Measurements from ENCODE around the gene GALNT9.

GALNT9 gene

GRCh38 chr12:132279930-132280329 lies 49.5 kb downstream of the GALNT9 start:
- Histone ChIP-seq H2AFZ (ENCODE audit: low read length) (no peak overlapping the region), H2BK120ac (ENCODE audit: low read depth, low read length) (no peak overlapping the region), H3K79me1 (ENCODE audit: low read depth, low read length) (peaks cover 2% of the 10 kb centered on the region), H3K9ac (ENCODE audit: low read depth, low read length, poor library complexity) (no peak overlapping the region), H4K91ac (ENCODE audit: low read depth, low read length, poor library complexity) (no peak overlapping the region), H3K27me3 (ENCODE audit: control insufficient read depth in 3 of 3, insufficient read depth in 3 of 3, low read depth in 1 of 3, low read length in 3 of 3) (peaks cover 0 to 64% (median 4%) of the 10 kb centered on the region in 3 experiments), H3K4me1 (ENCODE audit: control insufficient read depth in 2 of 2, insufficient read depth in 1 of 2, low read depth in 1 of 2, low read length in 2 of 2) (peaks cover 2 to 17% of the 10 kb centered on the region in 2 donors), H3K23ac (ENCODE audit: low read depth, low read length, poor library complexity) (no peak overlapping the region), H3K14ac (ENCODE audit: low read length) (no peak overlapping the region), H4K8ac (ENCODE audit: low read depth, low read length) (no peak overlapping the region), H3K27ac (replicated peaks; ENCODE audit: low read length) (no peak overlapping the region), H2AK5ac (ENCODE audit: low read depth, low read length) (no peak overlapping the region), H2BK5ac (ENCODE audit: low read length) (no peak overlapping the region), H3K36me3 (replicated peaks in 1 of 2; ENCODE audit: control insufficient read depth in 2 of 2, insufficient read depth in 2 of 2, low read length in 2 of 2) (no peaks in the 10 kb centered on the region), H3K18ac (ENCODE audit: low read length) (no peak overlapping the region), H3K9me3 (replicated peaks in 1 of 2; ENCODE audit: control insufficient read depth in 2 of 2, insufficient read depth in 1 of 2, low read depth in 1 of 2, low read length in 2 of 2) (no peaks in the 10 kb centered on the region), H2BK12ac (ENCODE audit: low read length) (no peak overlapping the region), H3K4me2 (ENCODE audit: insufficient read depth, low read length, poor library complexity, severe bottlenecking) (no peak overlapping the region), H3K4ac (ENCODE audit: low read length) (no peak overlapping the region), H3K4me3 (ENCODE audit: low read length in 2 of 2) (no peak overlapping the region), H2BK15ac (ENCODE audit: low read length) (no peak overlapping the region)
- no CpG with 5 or more reads among the region's 2 CpGs for WGBS, 2 donors (ENCODE audit: extremely low coverage in 2 of 2, insufficient read length in 2 of 2, insufficient replicate concordance in 1 of 2)
- no peak for DNase-seq (ENCODE audit: low spot score)

- H3K23ac ChIP-seq (ENCODE audit: low read depth, low read length, poor library complexity), result no peak overlapping the region
- peak overlapping the region; percentile 41 for H2BK120ac ChIP-seq (ENCODE audit: low read depth, low read length)
- no peaks in the 10 kb centered on the region for H3K9me3 ChIP-seq (replicated peaks in 1 of 2; ENCODE audit: control insufficient read depth in 2 of 2, insufficient read depth in 1 of 2, low read depth in 1 of 2, low read length in 2 of 2)
- no peak for DNase-seq (ENCODE audit: low spot score)
- H2BK5ac ChIP-seq (ENCODE audit: low read length), result no peak overlapping the region
- no peak overlapping the region for H2BK15ac ChIP-seq (ENCODE audit: low read length)
- H2AK5ac ChIP-seq (ENCODE audit: low read depth, low read length), result no peak overlapping the region
- WGBS, 2 donors (ENCODE audit: extremely low coverage in 2 of 2, insufficient read length in 2 of 2, insufficient replicate concordance in 1 of 2), result no CpG with 5 or more reads among the region's 18 CpGs
- H4K8ac ChIP-seq (ENCODE audit: low read depth, low read length), result no peak overlapping the region
- no peak overlapping the region for H3K4ac ChIP-seq (ENCODE audit: low read length)
- H3K79me1 ChIP-seq (ENCODE audit: low read depth, low read length), result peaks cover 2% of the 10 kb centered on the region
- no peak overlapping the region for H3K18ac ChIP-seq (ENCODE audit: low read length)
- no peak overlapping the region for H2AFZ ChIP-seq (ENCODE audit: low read length)
- no peak overlapping the region for H3K14ac ChIP-seq (ENCODE audit: low read length)
- no peak overlapping the region for H4K91ac ChIP-seq (ENCODE audit: low read depth, low read length, poor library complexity)
- no peak overlapping the region for H3K4me3 ChIP-seq (ENCODE audit: low read length in 2 of 2)
- no peak overlapping the region for H3K9ac ChIP-seq (ENCODE audit: low read depth, low read length, poor library complexity)
- no peak overlapping the region for H3K4me2 ChIP-seq (ENCODE audit: insufficient read depth, low read length, poor library complexity, severe bottlenecking)
- H3K4me1 ChIP-seq (ENCODE audit: control insufficient read depth in 2 of 2, insufficient read depth in 1 of 2, low read depth in 1 of 2, low read length in 2 of 2), result peaks cover 2 to 18% of the 10 kb centered on the region in 2 donors
- no peak overlapping the region for H3K27ac ChIP-seq (replicated peaks; ENCODE audit: low read length)
- no peaks in the 10 kb centered on the region for H3K36me3 ChIP-seq (replicated peaks in 1 of 2; ENCODE audit: control insufficient read depth in 2 of 2, insufficient read depth in 2 of 2, low read length in 2 of 2)
- peaks cover 0 to 64% (median 4%) of the 10 kb centered on the region in 3 experiments for H3K27me3 ChIP-seq (ENCODE audit: control insufficient read depth in 3 of 3, insufficient read depth in 3 of 3, low read depth in 1 of 3, low read length in 3 of 3)
- H2BK12ac ChIP-seq (ENCODE audit: low read length), result no peak overlapping the region
Measured at GRCh38 chr12:132279184-132279889, 50.1 kb downstream of the GALNT9 start.

GRCh38 chr12:132278401-132279183 lies 50.8 kb downstream of the GALNT9 start:
- Histone ChIP-seq H3K14ac (ENCODE audit: low read length) (peak overlapping the region; percentile 43), H3K27ac (replicated peaks; ENCODE audit: low read length) (no peak overlapping the region), H2BK120ac (ENCODE audit: low read depth, low read length) (peak overlapping the region; percentile 41), H3K4ac (ENCODE audit: low read length) (no peak overlapping the region), H2AK5ac (ENCODE audit: low read depth, low read length) (peak overlapping the region; percentile 27), H3K9ac (ENCODE audit: low read depth, low read length, poor library complexity) (peak overlapping the region; percentile 66), H3K4me2 (ENCODE audit: insufficient read depth, low read length, poor library complexity, severe bottlenecking) (no peak overlapping the region), H3K4me3 (ENCODE audit: low read length in 2 of 2) (no peak overlapping the region), H3K27me3 (ENCODE audit: control insufficient read depth in 3 of 3, insufficient read depth in 3 of 3, low read depth in 1 of 3, low read length in 3 of 3) (peaks cover 0 to 63% (median 0%) of the 10 kb centered on the region in 3 experiments), H3K23ac (ENCODE audit: low read depth, low read length, poor library complexity) (peak overlapping the region; percentile 90), H3K36me3 (replicated peaks in 1 of 2; ENCODE audit: control insufficient read depth in 2 of 2, insufficient read depth in 2 of 2, low read length in 2 of 2) (no peaks in the 10 kb centered on the region), H3K9me3 (replicated peaks in 1 of 2; ENCODE audit: control insufficient read depth in 2 of 2, insufficient read depth in 1 of 2, low read depth in 1 of 2, low read length in 2 of 2) (no peaks in the 10 kb centered on the region), H2BK5ac (ENCODE audit: low read length) (no peak overlapping the region), H3K4me1 (ENCODE audit: control insufficient read depth in 2 of 2, insufficient read depth in 1 of 2, low read depth in 1 of 2, low read length in 2 of 2) (peaks cover 2 to 18% of the 10 kb centered on the region in 2 donors), H2BK12ac (ENCODE audit: low read length) (peak overlapping the region; percentile 91), H3K79me1 (ENCODE audit: low read depth, low read length) (peaks cover 4% of the 10 kb centered on the region), H2BK15ac (ENCODE audit: low read length) (peak overlapping the region; percentile 77), H4K8ac (ENCODE audit: low read depth, low read length) (no peak overlapping the region), H3K18ac (ENCODE audit: low read length) (peak overlapping the region; percentile 86), H2AFZ (ENCODE audit: low read length) (no peak overlapping the region), H4K91ac (ENCODE audit: low read depth, low read length, poor library complexity) (no peak overlapping the region)
- no CpG with 5 or more reads among the region's 38 CpGs for WGBS, 2 donors (ENCODE audit: extremely low coverage in 2 of 2, insufficient read length in 2 of 2, insufficient replicate concordance in 1 of 2)
- DNase-seq (ENCODE audit: low spot score), result no peak

GRCh38 chr12:132277949-132278348 lies 51.4 kb downstream of the GALNT9 start:
- no peak overlapping the region for H2AK5ac ChIP-seq (ENCODE audit: low read depth, low read length)
- no CpG with 5 or more reads among the region's 12 CpGs for WGBS, 2 donors (ENCODE audit: extremely low coverage in 2 of 2, insufficient read length in 2 of 2, insufficient replicate concordance in 1 of 2)
- no peak overlapping the region for H3K4ac ChIP-seq (ENCODE audit: low read length)
- H3K4me2 ChIP-seq (ENCODE audit: insufficient read depth, low read length, poor library complexity, severe bottlenecking), result no peak overlapping the region
- H2AFZ ChIP-seq (ENCODE audit: low read length), result no peak overlapping the region
- no peak overlapping the region for H2BK120ac ChIP-seq (ENCODE audit: low read depth, low read length)
- no peak for DNase-seq (ENCODE audit: low spot score)
- no peaks in the 10 kb centered on the region for H3K9me3 ChIP-seq (replicated peaks in 1 of 2; ENCODE audit: control insufficient read depth in 2 of 2, insufficient read depth in 1 of 2, low read depth in 1 of 2, low read length in 2 of 2)
- H4K91ac ChIP-seq (ENCODE audit: low read depth, low read length, poor library complexity), result no peak overlapping the region
- no peak overlapping the region for H3K23ac ChIP-seq (ENCODE audit: low read depth, low read length, poor library complexity)
- H3K9ac ChIP-seq (ENCODE audit: low read depth, low read length, poor library complexity), result no peak overlapping the region
- no peak overlapping the region for H4K8ac ChIP-seq (ENCODE audit: low read depth, low read length)
- H3K36me3 ChIP-seq (replicated peaks in 1 of 2; ENCODE audit: control insufficient read depth in 2 of 2, insufficient read depth in 2 of 2, low read length in 2 of 2), result no peaks in the 10 kb centered on the region
- H2BK15ac ChIP-seq (ENCODE audit: low read length), result no peak overlapping the region
- peaks cover 4% of the 10 kb centered on the region for H3K79me1 ChIP-seq (ENCODE audit: low read depth, low read length)
- H3K18ac ChIP-seq (ENCODE audit: low read length), result no peak overlapping the region
- H3K27ac ChIP-seq (replicated peaks; ENCODE audit: low read length), result no peak overlapping the region
- no peak overlapping the region for H3K14ac ChIP-seq (ENCODE audit: low read length)
- H2BK5ac ChIP-seq (ENCODE audit: low read length), result no peak overlapping the region
- peaks cover 2 to 16% of the 10 kb centered on the region in 2 donors for H3K4me1 ChIP-seq (ENCODE audit: control insufficient read depth in 2 of 2, insufficient read depth in 1 of 2, low read depth in 1 of 2, low read length in 2 of 2)
- peaks cover 0 to 64% (median 0%) of the 10 kb centered on the region in 3 experiments for H3K27me3 ChIP-seq (ENCODE audit: control insufficient read depth in 3 of 3, insufficient read depth in 3 of 3, low read depth in 1 of 3, low read length in 3 of 3)
- no peak overlapping the region for H2BK12ac ChIP-seq (ENCODE audit: low read length)
- H3K4me3 ChIP-seq (ENCODE audit: low read length in 2 of 2), result no peak overlapping the region
